Measurements from ENCODE around the gene C4orf50.

DNA sequence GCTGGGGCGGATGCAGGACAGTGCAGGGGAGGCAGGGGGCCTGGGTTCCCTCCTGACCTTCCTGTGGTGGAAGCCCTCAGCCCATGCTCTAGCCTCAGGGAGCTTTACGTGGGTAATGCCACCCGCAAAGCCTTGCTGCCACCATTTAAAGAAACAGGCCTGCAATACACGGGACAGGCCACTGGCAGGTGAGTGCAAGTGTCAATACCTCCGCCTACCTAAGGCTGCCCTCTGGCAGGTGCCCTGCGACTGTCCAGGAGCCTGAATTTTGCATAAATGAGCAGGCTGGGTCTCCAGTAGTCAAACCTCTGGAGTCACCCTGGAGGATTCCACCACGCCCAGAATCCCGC, 131.2 kb downstream of the C4orf50 start:
- no peak for TF ChIP-seq EZH2 (IDR thresholded peaks at IDR 0.05; ENCODE audit: insufficient read depth, poor library complexity, severe bottlenecking)
- TF ChIP-seq EZH2phosphoT487 (IDR thresholded peaks at IDR 0.05; ENCODE audit: insufficient read depth, low read depth), result no peak

Measured in GM23248 (cell line).